ENCODE measurements around the gene STK33. TPM values are rescaled to one million over a fixed set of nuclear protein-coding genes. Genes with fewer than 3 reads are reported as not detected.

STK33 gene
- total RNA-seq, 2 donors from 2014 or later: 2.9 to 14.6 TPM

- no peak for DNase-seq (ENCODE audit: low spot score)
- Histone ChIP-seq H3K9me3 (no peaks in the 10 kb centered on the region), H3K27ac (no peak overlapping the region), H3K36me3 (no peaks in the 10 kb centered on the region), H3K4me3 (no peak overlapping the region), H3K27me3 (replicated peaks; ENCODE audit: insufficient read depth) (no peaks in the 10 kb centered on the region), H3K4me1 (replicated peaks) (no peaks in the 10 kb centered on the region)
- intact Hi-C loops (cut with DNase I): no loop called here
- TF ChIP-seq CTCF (IDR thresholded peaks at IDR 0.05) (no peak), POLR2AphosphoS5 (IDR thresholded peaks at IDR 0.05) (no peak), POLR2A (IDR thresholded peaks at IDR 0.05) (no peak)
- 72% methylated on average over 3 of the region's 3 CpGs for WGBS
Measured at GRCh38 chr11:8527939-8528338, 66.1 kb downstream of the STK33 start.

- no peaks in the 10 kb centered on the region for H3K4me1 ChIP-seq (replicated peaks)
- TF ChIP-seq CTCF (IDR thresholded peaks at IDR 0.05) (no peak), POLR2A (IDR thresholded peaks at IDR 0.05) (no peak), POLR2AphosphoS5 (IDR thresholded peaks at IDR 0.05) (no peak)
- intact Hi-C loops (cut with DNase I): no loop called here
- 97% methylated on average over 28 of the region's 34 CpGs for WGBS
- H3K27ac ChIP-seq: no peak overlapping the region
- H3K27me3 ChIP-seq (replicated peaks; ENCODE audit: insufficient read depth): no peaks in the 10 kb centered on the region
- DNase-seq (ENCODE audit: low spot score): no peak
- no peaks in the 10 kb centered on the region for H3K36me3 ChIP-seq
- H3K9me3 ChIP-seq: no peaks in the 10 kb centered on the region
- no peak overlapping the region for H3K4me3 ChIP-seq
Measured at GRCh38 chr11:8523396-8523795, 70.6 kb downstream of the STK33 start.

GRCh38 chr11:8512547-8512946, 81.5 kb downstream of the STK33 start:
- Histone ChIP-seq H3K9me3 (no peaks in the 10 kb centered on the region), H3K27me3 (replicated peaks; ENCODE audit: insufficient read depth) (no peaks in the 10 kb centered on the region), H3K27ac (no peak overlapping the region), H3K4me1 (replicated peaks) (no peaks in the 10 kb centered on the region), H3K4me3 (no peak overlapping the region), H3K36me3 (no peaks in the 10 kb centered on the region)
- TF ChIP-seq POLR2AphosphoS5 (IDR thresholded peaks at IDR 0.05): no peak
- no peak for TF ChIP-seq CTCF (IDR thresholded peaks at IDR 0.05)
- no peak for TF ChIP-seq POLR2A (IDR thresholded peaks at IDR 0.05)
- intact Hi-C loops (cut with DNase I): no loop called here
- DNase-seq (ENCODE audit: low spot score): no peak
- WGBS: 93% methylated on average over 2 of the region's 2 CpGs

- no peak overlapping the region for H3K4me3 ChIP-seq
- intact Hi-C loops (cut with DNase I): no loop called here
- no peaks in the 10 kb centered on the region for H3K4me1 ChIP-seq (replicated peaks)
- 18% methylated on average over 1 of the region's 1 CpG for WGBS
- H3K27ac ChIP-seq: no peak overlapping the region
- no peak for TF ChIP-seq POLR2A (IDR thresholded peaks at IDR 0.05)
- TF ChIP-seq CTCF (IDR thresholded peaks at IDR 0.05): no peak
- no peak for TF ChIP-seq POLR2AphosphoS5 (IDR thresholded peaks at IDR 0.05)
- H3K27me3 ChIP-seq (replicated peaks; ENCODE audit: insufficient read depth): no peaks in the 10 kb centered on the region
- H3K9me3 ChIP-seq: no peaks in the 10 kb centered on the region
- no peak for DNase-seq (ENCODE audit: low spot score)
- no peaks in the 10 kb centered on the region for H3K36me3 ChIP-seq
Measured at GRCh38 chr11:8503910-8504364, 90.1 kb downstream of the STK33 start.

- 91% methylated on average over 2 of the region's 2 CpGs for whole genome bisulfite sequencing
- H3K4me1 ChIP-seq (replicated peaks): no peaks in the 10 kb centered on the region
- no peaks in the 10 kb centered on the region for H3K36me3 ChIP-seq
- no peak overlapping the region for H3K4me3 ChIP-seq
- no peaks in the 10 kb centered on the region for H3K27me3 ChIP-seq (replicated peaks; ENCODE audit: insufficient read depth)
- no peak for TF ChIP-seq POLR2AphosphoS5 (IDR thresholded peaks at IDR 0.05)
- TF ChIP-seq CTCF (IDR thresholded peaks at IDR 0.05): no peak
- TF ChIP-seq POLR2A (IDR thresholded peaks at IDR 0.05): no peak
- intact Hi-C loops (cut with DNase I): no loop called here
- no peak for DNase-seq (ENCODE audit: low spot score)
- no peaks in the 10 kb centered on the region for H3K9me3 ChIP-seq
- no peak overlapping the region for H3K27ac ChIP-seq
Measured at GRCh38 chr11:8501836-8502235, 92.2 kb downstream of the STK33 start.

All from prostate gland (tissue), 2 donors.